Panc1 (cell line): ENCODE results near the gene CCDC116. TPM values are rescaled to one million over a fixed set of nuclear protein-coding genes. Genes with fewer than 3 reads are reported as not detected.

Source experiments
- ATAC-seq: fragments of 200-7000 bp; cut with Tn5 transposase; 2 replicates; pipeline ENCODE4 v1.9.1; 2020; ENCODE audit warnings: mild to moderate bottlenecking, moderate library complexity
- BruUV-seq: library from RNA; stranded (reverse); fragments of 400-500 nt; replicated peaks from 2 replicates; lab custom pipeline; 2021; lab: Mats Ljungman, UMichigan
- CTCF ChIA-PET: fragments of 300-600 bp; sonication (Branson Sonifier 250); formaldehyde crosslinking; loops from one replicate; lab custom pipeline; 2022; ENCODE audit warnings: antibody characterized with exemption; lab: Charles Lee
- POLR2A ChIA-PET: fragments of 300-600 bp; sonication (Branson Sonifier 250); formaldehyde crosslinking; loops from one replicate; lab custom pipeline; 2022; ENCODE audit warnings: antibody characterized with exemption; lab: Charles Lee
- DNase-seq: peaks from one replicate; pipeline ENCODE4 v3.0.0-alpha.2; 2010; ENCODE audit warnings: low read depth, low spot score
- H3K27ac ChIP-seq: 2 replicates; pipeline ENCODE4 v1.5.1; 2011; ENCODE audit warnings: mild to moderate bottlenecking, low read length, inconsistent platforms
- H3K27me3 ChIP-seq: fragments of 200-500 bp; sonication (Bioruptor generic); 2 replicates; pipeline ENCODE4 v1.6.0; 2014; ENCODE audit warnings: low read length, inconsistent platforms; ENCODE audit not compliant: control insufficient read depth, insufficient read depth
- H3K36me3 ChIP-seq: fragments of 200-500 bp; sonication (Bioruptor generic); 2 replicates; pipeline ENCODE4 v1.5.1; 2014; ENCODE audit warnings: inconsistent platforms, mild to moderate bottlenecking, low read length, moderate library complexity; ENCODE audit not compliant: control insufficient read depth, insufficient read depth
- H3K4me1 ChIP-seq: 2 replicates; pipeline ENCODE4 v1.5.1; 2011; ENCODE audit warnings: inconsistent platforms, mild to moderate bottlenecking, low read length, moderate library complexity; ENCODE audit not compliant: control insufficient read depth, insufficient read depth
- H3K4me3 ChIP-seq, 2 experiments: 2 replicates each; pipeline ENCODE4 v1.5.1; 2011 to 2012; ENCODE audit warnings: low read depth in 2 of 2, low read length in 2 of 2, mild to moderate bottlenecking in 2 of 2, inconsistent platforms in 1 of 2, moderate library complexity in 1 of 2
- H3K9me3 ChIP-seq: fragments of 200-500 bp; sonication (Bioruptor generic); 2 replicates; pipeline ENCODE4 v1.5.1; 2014; ENCODE audit warnings: low read depth, mild to moderate bottlenecking, inconsistent platforms, low read length, moderate library complexity; ENCODE audit not compliant: control insufficient read depth, insufficient read depth
- POLR2AphosphoS5 ChIP-seq: IDR thresholded peaks from 2 replicates; pipeline ENCODE4 v1.6.1; 2012; ENCODE audit warnings: mild to moderate bottlenecking, low read depth, low read length, moderate library complexity
- SIN3A ChIP-seq: IDR thresholded peaks from 2 replicates; pipeline ENCODE4 v1.6.1; 2012; ENCODE audit warnings: low read depth, mild to moderate bottlenecking, low read length, moderate library complexity, borderline replicate concordance; ENCODE audit not compliant: insufficient read depth
- TCF7L2 ChIP-seq: IDR thresholded peaks from 2 replicates; pipeline ENCODE4 v1.6.1; 2011; ENCODE audit warnings: mild to moderate bottlenecking, low read depth, low read length, inconsistent platforms
- in situ Hi-C: cut with HindIII; loops from 2 replicates; pipeline ENCODE4 v1.10.0; 2016; ENCODE audit warnings: low sequenced_read_pairs, low pct_unique_long_range_greater_than_20kb
- intact Hi-C: fragments of 100-400 bp; cut with micrococcal nuclease; formaldehyde crosslinking; loops from one replicate; pipeline ENCODE4 v1.10.0; 2022; ENCODE audit not compliant: unreplicated experiment
- total RNA-seq: library from RNA; stranded (reverse); gene quantifications from one replicate; pipeline ENCODE4 v1.2.1, GENCODE V29; 2021; ENCODE audit not compliant: unreplicated experiment
- TF ChIP-seq, protein P1 (sequence below), 2 experiments: IDR thresholded peaks; 2 replicates each; pipeline ENCODE4 v1.6.1; 2011 to 2012; ENCODE audit warnings: low read depth in 2 of 2, control low read depth in 1 of 2, low read length in 1 of 2, mild to moderate bottlenecking in 1 of 2, moderate library complexity in 1 of 2; ENCODE audit not compliant: insufficient read depth in 1 of 2
- TF ChIP-seq, protein P2 (sequence below): fragments of 450-650 bp; IDR thresholded peaks from 2 replicates; pipeline ENCODE4 v1.5.1; 2017; ENCODE audit warnings: mild to moderate bottlenecking

CCDC116 gene
- total RNA-seq, 1 experiment from 2014 or later = not detected

DNA sequence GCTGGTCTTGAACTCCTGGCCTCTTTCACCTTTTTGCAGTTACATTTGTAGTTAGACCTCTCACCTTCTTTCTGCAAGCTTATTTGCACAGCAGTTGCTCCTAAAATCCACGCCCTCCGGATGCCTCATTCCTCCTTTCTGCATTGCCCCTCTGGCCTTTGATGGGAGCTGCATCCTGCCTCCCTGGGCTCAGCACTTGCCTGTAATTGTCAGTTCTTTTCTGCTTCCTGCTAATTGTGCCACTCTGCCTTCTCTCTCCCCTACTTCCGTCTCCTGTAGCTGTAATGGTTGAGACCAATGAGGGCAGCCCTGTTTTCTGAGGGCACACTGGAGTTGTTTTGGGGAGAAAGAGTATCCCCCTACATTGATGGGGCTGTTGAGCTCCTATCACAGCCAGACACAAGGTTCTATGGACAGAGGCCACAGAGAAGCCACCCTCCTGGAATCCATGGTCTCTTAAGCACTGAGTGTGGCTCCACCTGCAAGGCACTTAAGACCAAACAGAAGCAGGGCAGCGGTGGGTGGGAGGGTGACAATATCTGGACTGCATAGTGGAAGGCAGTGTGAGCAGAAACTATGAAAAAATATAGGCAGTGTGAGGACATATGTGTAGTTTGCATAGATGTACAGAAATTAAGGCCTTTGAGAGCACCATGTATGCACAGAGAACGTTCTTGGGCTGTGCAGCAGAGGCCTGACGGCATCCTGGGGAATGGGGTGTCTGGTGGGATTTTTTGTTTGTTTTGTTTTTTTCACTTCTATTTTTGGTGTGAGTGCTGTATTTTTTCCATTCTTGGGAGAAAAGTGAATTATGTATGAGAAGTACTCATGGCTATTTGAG lies 33.3 kb upstream of the CCDC116 start:
- intact Hi-C loops (loop anchor here (10.0 kb wide), 1 partner anchor 46 kb away; the partner anchor contains the start of gene SDF2L1), in situ Hi-C loops (no loop called here)
- Histone ChIP-seq H3K36me3 (no peaks in the 10 kb centered on the region), H3K4me1 (no peaks in the 10 kb centered on the region; the same call in none of the 2 replicates), H3K9me3 (no peaks in the 10 kb centered on the region), H3K27me3 (no peaks in the 10 kb centered on the region), H3K4me3 (no peak overlapping the region), H3K27ac (no peak overlapping the region)
- ATAC-seq = no peak
- TF ChIP-seq POLR2AphosphoS5 (no peak), TCF7L2 (no peak), SIN3A (no peak)
- TF ChIP-seq, protein P1, sequence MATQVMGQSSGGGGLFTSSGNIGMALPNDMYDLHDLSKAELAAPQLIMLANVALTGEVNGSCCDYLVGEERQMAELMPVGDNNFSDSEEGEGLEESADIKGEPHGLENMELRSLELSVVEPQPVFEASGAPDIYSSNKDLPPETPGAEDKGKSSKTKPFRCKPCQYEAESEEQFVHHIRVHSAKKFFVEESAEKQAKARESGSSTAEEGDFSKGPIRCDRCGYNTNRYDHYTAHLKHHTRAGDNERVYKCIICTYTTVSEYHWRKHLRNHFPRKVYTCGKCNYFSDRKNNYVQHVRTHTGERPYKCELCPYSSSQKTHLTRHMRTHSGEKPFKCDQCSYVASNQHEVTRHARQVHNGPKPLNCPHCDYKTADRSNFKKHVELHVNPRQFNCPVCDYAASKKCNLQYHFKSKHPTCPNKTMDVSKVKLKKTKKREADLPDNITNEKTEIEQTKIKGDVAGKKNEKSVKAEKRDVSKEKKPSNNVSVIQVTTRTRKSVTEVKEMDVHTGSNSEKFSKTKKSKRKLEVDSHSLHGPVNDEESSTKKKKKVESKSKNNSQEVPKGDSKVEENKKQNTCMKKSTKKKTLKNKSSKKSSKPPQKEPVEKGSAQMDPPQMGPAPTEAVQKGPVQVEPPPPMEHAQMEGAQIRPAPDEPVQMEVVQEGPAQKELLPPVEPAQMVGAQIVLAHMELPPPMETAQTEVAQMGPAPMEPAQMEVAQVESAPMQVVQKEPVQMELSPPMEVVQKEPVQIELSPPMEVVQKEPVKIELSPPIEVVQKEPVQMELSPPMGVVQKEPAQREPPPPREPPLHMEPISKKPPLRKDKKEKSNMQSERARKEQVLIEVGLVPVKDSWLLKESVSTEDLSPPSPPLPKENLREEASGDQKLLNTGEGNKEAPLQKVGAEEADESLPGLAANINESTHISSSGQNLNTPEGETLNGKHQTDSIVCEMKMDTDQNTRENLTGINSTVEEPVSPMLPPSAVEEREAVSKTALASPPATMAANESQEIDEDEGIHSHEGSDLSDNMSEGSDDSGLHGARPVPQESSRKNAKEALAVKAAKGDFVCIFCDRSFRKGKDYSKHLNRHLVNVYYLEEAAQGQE (IDR thresholded peaks at IDR 0.05; ENCODE audit: insufficient read depth in 1 of 2, low read depth in 2 of 2, low read length in 1 of 2) = no peak
- TF ChIP-seq, protein P2, sequence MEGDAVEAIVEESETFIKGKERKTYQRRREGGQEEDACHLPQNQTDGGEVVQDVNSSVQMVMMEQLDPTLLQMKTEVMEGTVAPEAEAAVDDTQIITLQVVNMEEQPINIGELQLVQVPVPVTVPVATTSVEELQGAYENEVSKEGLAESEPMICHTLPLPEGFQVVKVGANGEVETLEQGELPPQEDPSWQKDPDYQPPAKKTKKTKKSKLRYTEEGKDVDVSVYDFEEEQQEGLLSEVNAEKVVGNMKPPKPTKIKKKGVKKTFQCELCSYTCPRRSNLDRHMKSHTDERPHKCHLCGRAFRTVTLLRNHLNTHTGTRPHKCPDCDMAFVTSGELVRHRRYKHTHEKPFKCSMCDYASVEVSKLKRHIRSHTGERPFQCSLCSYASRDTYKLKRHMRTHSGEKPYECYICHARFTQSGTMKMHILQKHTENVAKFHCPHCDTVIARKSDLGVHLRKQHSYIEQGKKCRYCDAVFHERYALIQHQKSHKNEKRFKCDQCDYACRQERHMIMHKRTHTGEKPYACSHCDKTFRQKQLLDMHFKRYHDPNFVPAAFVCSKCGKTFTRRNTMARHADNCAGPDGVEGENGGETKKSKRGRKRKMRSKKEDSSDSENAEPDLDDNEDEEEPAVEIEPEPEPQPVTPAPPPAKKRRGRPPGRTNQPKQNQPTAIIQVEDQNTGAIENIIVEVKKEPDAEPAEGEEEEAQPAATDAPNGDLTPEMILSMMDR = no peak
- CTCF ChIA-PET = no interaction called here
- POLR2A ChIA-PET = interaction anchor here (0.5 kb wide), 1 partner anchor 212 kb away, joined by 3 read pairs; no protein-coding TSS in a partner anchor
- DNase-seq = no peak
- BruUV-seq = TSS peak; percentile 54

DNA sequence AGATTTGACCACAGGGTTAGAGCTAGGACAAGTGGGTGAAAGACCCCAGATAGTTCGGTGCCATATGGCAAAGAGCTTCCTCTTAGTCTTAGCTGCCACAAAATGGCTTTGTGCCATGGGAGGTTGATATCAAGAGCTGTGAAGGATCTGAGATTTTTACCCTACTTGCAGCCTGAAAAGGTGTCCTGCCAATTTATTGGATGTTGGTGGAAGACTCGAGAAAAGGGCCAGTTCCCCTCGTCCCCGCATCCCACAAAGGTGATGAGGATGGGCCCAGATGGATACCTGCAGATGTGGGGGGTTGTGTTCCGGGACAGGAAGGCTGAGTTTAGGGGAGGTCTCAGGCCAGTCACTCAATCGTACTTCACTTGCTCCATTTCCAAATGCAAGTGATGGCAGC lies 30.0 kb upstream of the CCDC116 start:
- no TSS peak for BruUV-seq
- no peaks in the 10 kb centered on the region; the same call in 1 of the 2 replicates for H3K4me1 ChIP-seq

More for the DNA sequence above, 30.0 kb upstream of the CCDC116 start:
- intact Hi-C loops (no loop called here), in situ Hi-C loops (no loop called here)
- Histone ChIP-seq H3K27ac (no peak overlapping the region), H3K36me3 (no peaks in the 10 kb centered on the region), H3K27me3 (no peaks in the 10 kb centered on the region), H3K9me3 (no peaks in the 10 kb centered on the region), H3K4me3 (no peak overlapping the region)
- ATAC-seq (no peak), DNase-seq (no peak)
- POLR2A ChIA-PET = no interaction called here
- CTCF ChIA-PET = no interaction called here
- TF ChIP-seq, protein P2 = no peak
- no peak for TF ChIP-seq POLR2AphosphoS5
- no peak for TF ChIP-seq TCF7L2
- no peak for TF ChIP-seq SIN3A
- TF ChIP-seq, protein P1 (IDR thresholded peaks at IDR 0.05; ENCODE audit: insufficient read depth in 1 of 2, low read depth in 2 of 2, low read length in 1 of 2) = no peak
